H1 (cell line): ENCODE data around the gene ABHD2. TPM values are rescaled to one million over a fixed set of nuclear protein-coding genes. Genes with fewer than 3 reads are reported as not detected.

Source experiments
- CTCF ChIA-PET: fragments of 300-600 bp; sonication (Branson Sonifier 250); formaldehyde crosslinking; loops from one replicate; lab custom pipeline; 2021; ENCODE audit not compliant: partially characterized antibody; lab: Charles Lee
- POLR2A ChIA-PET: fragments of 300-600 bp; sonication (Branson Sonifier 250); formaldehyde crosslinking; loops from one replicate; lab custom pipeline; 2021; ENCODE audit warnings: inconsistent platforms; ENCODE audit not compliant: partially characterized antibody; lab: Charles Lee
- DNase-seq, 2 experiments: peaks; one replicate each; pipeline versions ENCODE4 v3.0.0 to v3.0.0-alpha.2; 2010 to 2022; ENCODE audit warnings: low spot score in 2 of 2, low read depth in 1 of 2, mixed read lengths in 1 of 2
- FAIRE-seq: peaks from 2 replicates; lab custom pipeline; 2011; peaks lifted over from hg19 to GRCh38; lab: Jason Lieb, UNC
- H2AFZ ChIP-seq: 2 replicates; pipeline ENCODE4 v1.8.1; 2012; ENCODE audit warnings: low read length, inconsistent platforms
- H2AK5ac ChIP-seq: 2 replicates; pipeline ENCODE4 v1.6.1; 2013; ENCODE audit warnings: low read depth, low read length
- H2BK120ac ChIP-seq: replicated peaks from 2 replicates; pipeline ENCODE3; 2013; ENCODE audit warnings: low read depth, low read length, inconsistent platforms
- H2BK12ac ChIP-seq: 2 replicates; pipeline ENCODE4 v1.6.1; 2013; ENCODE audit warnings: low read depth, low read length
- H2BK15ac ChIP-seq: 2 replicates; pipeline ENCODE4 v1.6.1; 2013; ENCODE audit warnings: low read length
- H2BK20ac ChIP-seq: 2 replicates; pipeline ENCODE4 v1.6.1; 2013; ENCODE audit warnings: low read length
- H2BK5ac ChIP-seq: 2 replicates; pipeline ENCODE4 v1.6.1; 2013; ENCODE audit warnings: low read depth, low read length
- H3K14ac ChIP-seq: 2 replicates; pipeline ENCODE4 v1.6.1; 2013; ENCODE audit warnings: inconsistent platforms; ENCODE audit not compliant: insufficient read length
- H3K18ac ChIP-seq: 2 replicates; pipeline ENCODE4 v1.6.1; 2013; ENCODE audit warnings: low read length; ENCODE audit errors: extremely low read depth
- H3K23ac ChIP-seq: 2 replicates; pipeline ENCODE4 v1.6.1; 2013; ENCODE audit warnings: inconsistent platforms; ENCODE audit not compliant: insufficient read length
- H3K23me2 ChIP-seq: 2 replicates; pipeline ENCODE4 v1.6.1; 2013; ENCODE audit warnings: low read depth, low read length
- H3K27ac ChIP-seq: 2 replicates; pipeline ENCODE4 v1.6.1; 2011; ENCODE audit warnings: low read depth, low read length, inconsistent platforms
- H3K27me3 ChIP-seq, 4 experiments: replicated peaks in 1 of 4; 1 replicate in 1 of 4; 2 replicates in 3 of 4; pipeline versions ENCODE4 v1.6.1 to v1.8.1; 2011 to 2013; ENCODE audit warnings: low read length in 3 of 4, mild to moderate bottlenecking in 3 of 4, inconsistent platforms in 2 of 4, mixed read lengths in 2 of 4, moderate library complexity in 1 of 4; ENCODE audit not compliant: control insufficient read depth in 3 of 4, insufficient read depth in 3 of 4; ENCODE audit errors: extremely low read depth in 1 of 4
- H3K36me3 ChIP-seq, 4 experiments: 2 replicates each; pipeline versions ENCODE4 v1.6.1 to v1.8.1; 2011 to 2013; ENCODE audit warnings: mild to moderate bottlenecking in 4 of 4, low read length in 3 of 4, moderate library complexity in 2 of 4, control low read depth in 1 of 4, inconsistent platforms in 1 of 4; ENCODE audit not compliant: insufficient read depth in 4 of 4, control insufficient read depth in 2 of 4
- H3K4ac ChIP-seq: replicated peaks from 2 replicates; pipeline ENCODE3; 2013; ENCODE audit warnings: low read length, low read depth, mixed read lengths, inconsistent platforms; ENCODE audit not compliant: insufficient read length
- H3K4me1 ChIP-seq, 4 experiments: replicated peaks in 1 of 4; 1 replicate in 1 of 4; 2 replicates in 3 of 4; pipeline versions ENCODE4 v1.6.1 to v1.8.1; 2011 to 2013; ENCODE audit warnings: low read length in 3 of 4, inconsistent platforms in 2 of 4, mixed read lengths in 1 of 4; ENCODE audit not compliant: insufficient read depth in 4 of 4, control insufficient read depth in 3 of 4
- H3K4me2 ChIP-seq, 2 experiments: 2 replicates each; pipeline versions ENCODE4 v1.6.1 to v1.8.1; 2011 to 2013; ENCODE audit warnings: low read depth in 2 of 2, low read length in 2 of 2, control low read depth in 1 of 2, inconsistent platforms in 1 of 2, mild to moderate bottlenecking in 1 of 2; ENCODE audit not compliant: insufficient read depth in 1 of 2
- H3K4me3 ChIP-seq, 4 experiments: fragments of 200-600, 300-600 bp in 1 of 4; sonication (generic), shearing (Covaris generic), sonication (Bioruptor Twin) in 1 of 4; 2 replicates each; pipeline versions ENCODE4 v1.5.1 to v1.8.1; 2011 to 2016; ENCODE audit warnings: low read length in 4 of 4, low read depth in 3 of 4, control low read depth in 2 of 4, inconsistent platforms in 2 of 4, mild to moderate bottlenecking in 2 of 4, mixed read lengths in 1 of 4, moderate library complexity in 1 of 4; ENCODE audit not compliant: insufficient read depth in 2 of 4; ENCODE audit errors: extremely low read depth in 1 of 4
- H3K56ac ChIP-seq: replicated peaks from 2 replicates; pipeline ENCODE3; 2013; ENCODE audit warnings: low read depth, mild to moderate bottlenecking, mixed read lengths, low read length, inconsistent platforms; ENCODE audit not compliant: insufficient read length
- H3K79me1 ChIP-seq: 2 replicates; pipeline ENCODE4 v1.6.1; 2013; ENCODE audit warnings: low read depth, low read length, control low read depth
- H3K79me2 ChIP-seq, 2 experiments: 2 replicates each; pipeline versions ENCODE4 v1.6.1 to v1.8.1; 2012 to 2013; ENCODE audit warnings: low read length in 2 of 2, mild to moderate bottlenecking in 2 of 2, inconsistent platforms in 1 of 2; ENCODE audit not compliant: insufficient read depth in 2 of 2, control insufficient read depth in 1 of 2
- H3K9ac ChIP-seq, 4 experiments: replicated peaks in 1 of 4; 1 replicate in 1 of 4; 2 replicates in 3 of 4; pipeline versions ENCODE4 v1.6.1 to v1.8.1; 2011 to 2013; ENCODE audit warnings: low read depth in 3 of 4, low read length in 3 of 4, control low read depth in 2 of 4, mild to moderate bottlenecking in 2 of 4, moderate library complexity in 2 of 4, inconsistent platforms in 1 of 4; ENCODE audit errors: extremely low read depth in 1 of 4
- H3K9me3 ChIP-seq, 2 experiments: 2 replicates each; pipeline versions ENCODE4 v1.6.1 to v1.8.1; 2012 to 2013; ENCODE audit warnings: mild to moderate bottlenecking in 2 of 2, moderate library complexity in 2 of 2, control low read depth in 1 of 2, inconsistent platforms in 1 of 2, low read depth in 1 of 2, low read length in 1 of 2, mixed read lengths in 1 of 2; ENCODE audit not compliant: insufficient read depth in 2 of 2
- H4K20me1 ChIP-seq, 2 experiments: replicated peaks in 1 of 2; 2 replicates each; pipeline versions ENCODE3 to v1.8.1; 2011 to 2013; ENCODE audit warnings: inconsistent platforms in 2 of 2, low read length in 2 of 2, mild to moderate bottlenecking in 1 of 2; ENCODE audit not compliant: insufficient read depth in 2 of 2, control insufficient read depth in 1 of 2
- H4K5ac ChIP-seq: 2 replicates; pipeline ENCODE4 v1.6.1; 2013; ENCODE audit warnings: low read length, low read depth, mixed read lengths, inconsistent platforms; ENCODE audit not compliant: insufficient read length
- H4K8ac ChIP-seq: 2 replicates; pipeline ENCODE4 v1.8.0; 2013; ENCODE audit warnings: mild to moderate bottlenecking, moderate library complexity, low read length, inconsistent platforms; ENCODE audit not compliant: insufficient read depth; ENCODE audit errors: extremely low read depth
- H4K91ac ChIP-seq: replicated peaks from 2 replicates; pipeline ENCODE3; 2013; ENCODE audit warnings: low read length, mixed read lengths, inconsistent platforms; ENCODE audit not compliant: insufficient read length
- ASH2L ChIP-seq: fragments of 200-600, 300-600 bp; sonication (generic); IDR thresholded peaks from one replicate; pipeline ENCODE4 v1.7.1; 2017; ENCODE audit warnings: low read length
- CBX5 ChIP-seq: fragments of 300-800, 300-1000 bp; sonication (generic); IDR thresholded peaks from 2 replicates; pipeline ENCODE4 v1.7.1; 2016; ENCODE audit warnings: antibody characterized with exemption, low read length, low read depth
- CEBPB ChIP-seq: IDR thresholded peaks from 2 replicates; pipeline ENCODE4 v1.6.1; 2012; ENCODE audit warnings: low read depth, low read length
- CTCF ChIP-seq, 3 experiments: IDR thresholded peaks; 1 replicate in 2 of 3; 2 replicates in 1 of 3; pipeline versions ENCODE4 v1.5.1 to v1.6.1; 2011; ENCODE audit warnings: low read length in 3 of 3, mild to moderate bottlenecking in 3 of 3, inconsistent platforms in 2 of 3, low read depth in 1 of 3, moderate library complexity in 1 of 3; ENCODE audit not compliant: insufficient read depth in 1 of 3; ENCODE audit errors: control extremely low read depth in 1 of 3
- EGR1 ChIP-seq: IDR thresholded peaks from 2 replicates; pipeline ENCODE4 v1.6.1; 2011; ENCODE audit warnings: low read depth, low read length, borderline replicate concordance
- GTF2F1 ChIP-seq: IDR thresholded peaks from 2 replicates; pipeline ENCODE4 v1.6.1; 2012; ENCODE audit warnings: low read depth, low read length, improper control_type of control experiment, borderline replicate concordance
- JUND ChIP-seq: IDR thresholded peaks from 2 replicates; pipeline ENCODE4 v1.6.1; 2011; ENCODE audit warnings: mild to moderate bottlenecking, improper control_type of control experiment, low read length
- KDM5A ChIP-seq: fragments of 200-600 bp; IDR thresholded peaks from 2 replicates; pipeline ENCODE4 v1.7.1; 2012; ENCODE audit warnings: mild to moderate bottlenecking, low read length, inconsistent platforms, mixed read lengths
- NRF1 ChIP-seq: IDR thresholded peaks from 2 replicates; pipeline ENCODE4 v1.6.1; 2011; ENCODE audit warnings: mild to moderate bottlenecking, low read depth, low read length, improper control_type of control experiment
- POLR2A ChIP-seq, 2 experiments: IDR thresholded peaks; 1 replicate in 1 of 2; 2 replicates in 1 of 2; pipeline ENCODE4 v1.6.1; 2011; ENCODE audit warnings: low read depth in 2 of 2, low read length in 2 of 2, mild to moderate bottlenecking in 2 of 2; ENCODE audit errors: control extremely low read depth in 1 of 2
- RXRA ChIP-seq: IDR thresholded peaks from 2 replicates; pipeline ENCODE4 v1.6.1; 2011; ENCODE audit warnings: low read depth, mild to moderate bottlenecking, low read length, moderate library complexity; ENCODE audit not compliant: insufficient read depth
- SP1 ChIP-seq: IDR thresholded peaks from 2 replicates; pipeline ENCODE4 v1.6.1; 2011; ENCODE audit warnings: low read depth, low read length
- WGBS, 2 experiments: shearing (Covaris generic) in 1 of 2; methylation state at CpG; one replicate each; pipeline versions ENCODE4 v1.1.6 to v1.1.7; 2013 to 2015; ENCODE audit warnings: low lambda C conversion rate in 2 of 2, mixed read lengths in 2 of 2, inconsistent platforms in 1 of 2, low coverage in 1 of 2, missing lambda C conversion rate in 1 of 2; ENCODE audit not compliant: insufficient replicate concordance in 2 of 2, insufficient coverage in 1 of 2, insufficient read length in 1 of 2; ENCODE audit errors: extremely low coverage in 1 of 2, missing lambda C conversion rate in 1 of 2; 5-methylcytosine and 5-hydroxymethylcytosine counted together
- polyA plus RNA-seq, 7 experiments: library from polyadenylated mRNA; depleted of rRNA in 3 of 7; stranded (reverse) in 5 of 7; unstranded in 2 of 7; fragments of >200 nt in 5 of 7; fragments of 200-250 nt in 2 of 7; gene quantifications; 1 replicate in 5 of 7; 2 replicates in 1 of 7; 4 replicates in 1 of 7; pipeline versions ENCODE4 v1.2.1 to v1.2.3, GENCODE V29; 2011 to 2013; ENCODE audit warnings: missing spikeins in 2 of 7, mixed read lengths in 2 of 7
- total RNA-seq: library from RNA; stranded (reverse); fragmentation: NEBNext Ultra II Directional; extraction: Animal tissue kit (Norgen Biotek cat#: 25700); gene quantifications from 2 replicates; pipeline ENCODE4 v1.2.1, GENCODE V29; 2021
- TF ChIP-seq, protein P1 (sequence below): IDR thresholded peaks from 2 replicates; pipeline ENCODE4 v1.6.1; 2012; ENCODE audit warnings: inconsistent platforms

The ABHD2 gene
- total and polyA plus RNA-seq, 2 of the 8 experiments (the other 6 are each of a cell fraction or from before 2014, with no cell fraction given) = 9.1 to 23.7 TPM

DNA sequence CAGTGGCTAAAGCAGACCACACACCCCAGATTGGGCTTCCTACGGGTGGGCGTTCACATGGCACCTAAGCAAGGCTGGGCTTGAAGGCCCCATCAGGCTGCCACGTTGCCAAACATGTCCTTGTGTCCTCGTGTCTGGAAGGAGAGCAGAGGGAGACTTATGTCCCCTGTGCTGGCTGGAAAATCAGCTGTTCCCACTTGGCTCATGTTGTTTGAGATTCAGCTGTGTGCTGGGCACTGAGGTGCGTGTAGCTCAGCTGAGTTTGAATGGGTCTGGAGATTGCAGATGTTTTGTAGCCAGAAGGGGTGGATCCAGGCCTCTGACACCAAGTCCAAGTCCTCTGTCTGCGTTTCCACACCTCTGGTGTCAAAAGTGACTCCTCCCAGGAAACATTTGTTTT is 98.5 kb downstream of the ABHD2 start:
- no peaks in the 10 kb centered on the region; the same call in 1 of the 2 replicates for H3K79me1 ChIP-seq
- no peak overlapping the region for H2BK12ac ChIP-seq
- FAIRE-seq (no peak), DNase-seq (no peak)
- H2BK20ac ChIP-seq = no peak overlapping the region
- no peaks in the 10 kb centered on the region for H3K9me3 ChIP-seq
- no peaks in the 10 kb centered on the region for H4K20me1 ChIP-seq
- no peak overlapping the region for H4K5ac ChIP-seq
- no peak overlapping the region for H2BK120ac ChIP-seq
- peaks cover 0 to 5% (median 1%) of the 10 kb centered on the region in 4 experiments; a peak in 2 of 8 replicates for H3K36me3 ChIP-seq
- no peak overlapping the region for H3K23ac ChIP-seq
- no peak overlapping the region for H2AFZ ChIP-seq
- H3K79me2 ChIP-seq = no peaks in the 10 kb centered on the region
- H3K18ac ChIP-seq = no peak overlapping the region
- no peak overlapping the region for H3K9ac ChIP-seq
- H3K4me3 ChIP-seq = no peak overlapping the region
- H4K8ac ChIP-seq = no peak overlapping the region
- H3K14ac ChIP-seq = no peak overlapping the region
- ChIA-PET CTCF (interaction anchor here (0.7 to 3.7 kb wide), 4 partner anchors 8 to 125 kb away, joined by 3 to 19 read pairs (median 7); no protein-coding TSS in a partner anchor), POLR2A (no interaction called here)
- no peaks in the 10 kb centered on the region; a peak in 1 of 7 replicates for H3K4me1 ChIP-seq
- no peak overlapping the region for H3K4ac ChIP-seq
- H3K23me2 ChIP-seq = no peaks in the 10 kb centered on the region
- H3K27me3 ChIP-seq = no peaks in the 10 kb centered on the region
- no peak overlapping the region for H3K27ac ChIP-seq
- 93% methylated on average over 6 of the region's 6 CpGs; no CpG with 5 or more reads in 1 of the 2 experiments for WGBS, 2 experiments
- no peak overlapping the region; the same call in 1 of the 2 replicates for H2BK5ac ChIP-seq
- H2BK15ac ChIP-seq = no peak overlapping the region
- H2AK5ac ChIP-seq = no peak overlapping the region
- H4K91ac ChIP-seq = no peak overlapping the region
- no peak overlapping the region for H3K56ac ChIP-seq
- no peak overlapping the region for H3K4me2 ChIP-seq
- TF ChIP-seq POLR2A (IDR thresholded peaks at IDR 0.05; ENCODE audit: control extremely low read depth in 1 of 2, low read depth in 2 of 2, low read length in 2 of 2) = no peak
- TF ChIP-seq KDM5A = no peak
- no peak for TF ChIP-seq GTF2F1
- no peak for TF ChIP-seq CBX5
- TF ChIP-seq ASH2L = no peak
- no peak for TF ChIP-seq CTCF (IDR thresholded peaks at IDR 0.05; ENCODE audit: control extremely low read depth in 1 of 3, insufficient read depth in 1 of 3, low read depth in 1 of 3, low read length in 3 of 3)
- TF ChIP-seq CEBPB = no peak
- no peak for TF ChIP-seq EGR1
- TF ChIP-seq JUND = no peak
- no peak for TF ChIP-seq RXRA
- TF ChIP-seq, protein P1, sequence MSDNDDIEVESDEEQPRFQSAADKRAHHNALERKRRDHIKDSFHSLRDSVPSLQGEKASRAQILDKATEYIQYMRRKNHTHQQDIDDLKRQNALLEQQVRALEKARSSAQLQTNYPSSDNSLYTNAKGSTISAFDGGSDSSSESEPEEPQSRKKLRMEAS = no peak
- no peak for TF ChIP-seq SP1
- TF ChIP-seq NRF1 = no peak
